Spleen (tissue), 11 donors: ENCODE results near the gene HIGD2A. TPM values are rescaled to one million over a fixed set of nuclear protein-coding genes. Genes with fewer than 3 reads are reported as not detected.

Experiments used
- DNase-seq: peaks from one replicate; pipeline ENCODE4 v3.0.0-alpha.2; 2020
- H3K27ac ChIP-seq, 8 donors: fragments of 200-600 bp; sonication (generic) in 7 of 8; 1 replicate in 4 of 8; 2 replicates in 4 of 8; pipeline versions ENCODE4 v1.5.0 to v1.8.0; 2016 to 2021; ENCODE audit warnings: inconsistent platforms in 4 of 8, mild to moderate bottlenecking in 4 of 8, moderate library complexity in 1 of 8
- H3K27me3 ChIP-seq, 7 donors: fragments of 200-600 bp; sonication (generic) in 6 of 7; replicated peaks in 1 of 7; 1 replicate in 4 of 7; 2 replicates in 3 of 7; pipeline versions ENCODE4 v1.5.0 to v1.8.0; 2016 to 2021; ENCODE audit warnings: inconsistent platforms in 3 of 7, mild to moderate bottlenecking in 1 of 7
- H3K36me3 ChIP-seq, 6 donors: fragments of 200-600 bp; sonication (generic) in 5 of 6; 1 replicate in 4 of 6; 2 replicates in 2 of 6; pipeline versions ENCODE4 v1.5.0 to v1.8.0; 2016 to 2021; ENCODE audit warnings: inconsistent platforms in 2 of 6
- H3K4me1 ChIP-seq, 6 donors: fragments of 200-600 bp; sonication (generic) in 5 of 6; 1 replicate in 3 of 6; 2 replicates in 3 of 6; pipeline versions ENCODE4 v1.5.0 to v1.8.0; 2016 to 2021; ENCODE audit warnings: inconsistent platforms in 3 of 6
- H3K4me3 ChIP-seq, 8 donors: fragments of 200-600 bp; sonication (generic) in 7 of 8; 1 replicate in 4 of 8; 2 replicates in 4 of 8; pipeline versions ENCODE4 v1.5.0 to v1.8.0; 2016 to 2021; ENCODE audit warnings: inconsistent platforms in 4 of 8, mild to moderate bottlenecking in 4 of 8, moderate library complexity in 2 of 8
- H3K9me3 ChIP-seq, 8 donors: fragments of 200-600 bp; sonication (generic) in 7 of 8; 1 replicate in 4 of 8; 2 replicates in 4 of 8; pipeline versions ENCODE4 v1.5.0 to v1.8.0; 2016 to 2021; ENCODE audit warnings: inconsistent platforms in 4 of 8
- CTCF ChIP-seq, 11 experiments: fragments of 200-600 bp in 7 of 11; fragments of 450-650 bp in 4 of 11; sonication (generic) in 4 of 11; IDR thresholded peaks in 8 of 11; conservative IDR thresholded peaks in 3 of 11; 1 replicate in 7 of 11; 2 replicates in 4 of 11; pipeline versions ENCODE4 v1.4.0 to v1.8.0; 2016 to 2021; ENCODE audit warnings: antibody characterized with exemption in 11 of 11, inconsistent platforms in 4 of 11, mild to moderate bottlenecking in 1 of 11
- POLR2A ChIP-seq, 3 donors: fragments of 450-650 bp; IDR thresholded peaks; one replicate each; pipeline ENCODE4 v1.5.1; 2017; ENCODE audit warnings: antibody characterized with exemption in 3 of 3, mild to moderate bottlenecking in 1 of 3
- POLR2AphosphoS5 ChIP-seq, 3 donors: sonication (generic); formaldehyde crosslinking; IDR thresholded peaks; one replicate each; pipeline ENCODE4 v1.5.1; 2017; ENCODE audit warnings: antibody characterized with exemption in 3 of 3
- WGBS, 5 donors: extraction: QIAGEN DNeasy Blood & Tissue Kit in 3 of 5; methylation state at CpG; one replicate each; pipeline versions ENCODE4 v1.1.5 to v1.1.7; 2013 to 2018; 5-methylcytosine and 5-hydroxymethylcytosine counted together
- intact Hi-C: fragments of 100-400 bp; cut with DNase I; formaldehyde crosslinking; loops from one replicate; pipeline ENCODE4 v1.15.0; 2023; ENCODE audit warnings: low total_unique reads
- polyA plus RNA-seq, 3 donors: library from polyadenylated mRNA; stranded (reverse); fragments of 200-250 nt; gene quantifications; one replicate each; pipeline ENCODE4 v1.2.1, GENCODE V29; 2013
- total RNA-seq, 7 donors: library from RNA; depleted of rRNA in 3 of 7; stranded (reverse); fragments of >200 nt in 3 of 7; fragmentation: NEBNext Ultra II Directional in 4 of 7; extraction: Animal tissue kit (Norgen Biotek cat#: 25700) in 4 of 7; gene quantifications; one replicate each; pipeline versions ENCODE4 v1.1.0 to v1.2.1, GENCODE V29; 2016 to 2021
- donor health status: healthy with polysubstance abuse.
- donor health status: DM: no; HTN: no; CAD: no; lungs with moderate emphysema.
- donor health status: DM: no; HTN: no; CAD: no.
- donor health status: Bipolar disorder and iron deficiency.
- donor health status: healthy.
- donor health status: DM: no; HTN: no; CAD: no.
- donor health status: DM: yes; HTN: yes; CAD: no.

HIGD2A gene
- total and polyA plus RNA-seq, 10 donors = 89.3 to 276 (median 169) TPM

GRCh38 chr5:176379881-176380280 is 8.7 kb upstream of the HIGD2A start:
- no peaks in the 10 kb centered on the region for H3K4me1 ChIP-seq
- H3K9me3 ChIP-seq = no peaks in the 10 kb centered on the region
- H3K27me3 ChIP-seq = no peaks in the 10 kb centered on the region
- TF ChIP-seq CTCF (IDR thresholded peaks at IDR 0.05 in 8 of 11, conservative IDR thresholded peaks at IDR 0.05 in 3 of 11) (no peak), POLR2AphosphoS5 (IDR thresholded peaks at IDR 0.05) (no peak), POLR2A (IDR thresholded peaks at IDR 0.05) (no peak)
- 58 to 67% (median 62%) methylated on average over 3 of the region's 3 CpGs for WGBS, 5 donors
- peaks cover 0 to 48% (median 36%) of the 10 kb centered on the region in 6 donors for H3K36me3 ChIP-seq
- H3K4me3 ChIP-seq = no peak overlapping the region
- H3K27ac ChIP-seq = no peak overlapping the region
- DNase-seq = no peak
- intact Hi-C loops = no loop called here

- intact Hi-C loops = no loop called here
- WGBS, 5 donors = 81 to 94% (median 92%) methylated on average over 3 of the region's 3 CpGs
- no peak for DNase-seq
- Histone ChIP-seq H3K9me3 (no peaks in the 10 kb centered on the region), H3K4me1 (peaks cover 0 to 9% (median 2%) of the 10 kb centered on the region in 6 donors), H3K4me3 (no peak overlapping the region), H3K27me3 (no peaks in the 10 kb centered on the region), H3K27ac (no peak overlapping the region), H3K36me3 (peaks cover 0 to 64% (median 48%) of the 10 kb centered on the region in 6 donors)
- TF ChIP-seq POLR2A (IDR thresholded peaks at IDR 0.05) = no peak
- no peak for TF ChIP-seq CTCF (IDR thresholded peaks at IDR 0.05 in 8 of 11, conservative IDR thresholded peaks at IDR 0.05 in 3 of 11)
- TF ChIP-seq POLR2AphosphoS5 (IDR thresholded peaks at IDR 0.05) = no peak
Measured at GRCh38 chr5:176381423-176381822, 7.1 kb upstream of the HIGD2A start.

DNA sequence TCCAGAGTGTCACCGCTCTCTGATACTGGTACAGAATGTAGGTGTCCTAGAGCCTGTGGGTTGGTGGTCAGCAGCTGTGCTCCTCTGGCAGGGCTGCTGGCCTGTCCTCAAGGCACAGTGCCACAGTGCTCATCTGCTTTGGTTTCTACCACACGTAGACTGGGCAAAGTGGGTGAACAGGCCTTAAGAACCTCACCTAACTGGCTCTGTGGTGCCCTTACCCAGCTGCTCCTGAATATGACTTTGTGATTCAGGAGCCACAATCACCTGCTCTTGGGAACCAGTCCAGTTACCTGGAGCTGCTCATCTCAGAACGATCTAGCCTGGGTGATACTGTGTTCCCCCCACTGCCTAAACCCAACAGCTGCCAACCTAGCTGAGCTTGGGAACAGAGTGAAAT is 6.6 kb upstream of the HIGD2A start:
- DNase-seq = peak; percentile 30
- no peaks in the 10 kb centered on the region for H3K27me3 ChIP-seq
- no peaks in the 10 kb centered on the region for H3K9me3 ChIP-seq
- TF ChIP-seq POLR2A (IDR thresholded peaks at IDR 0.05) (no peak), POLR2AphosphoS5 (IDR thresholded peaks at IDR 0.05) (no peak), CTCF (IDR thresholded peaks at IDR 0.05 in 8 of 11, conservative IDR thresholded peaks at IDR 0.05 in 3 of 11) (no peak)
- peaks cover 0 to 69% (median 49%) of the 10 kb centered on the region in 6 donors for H3K36me3 ChIP-seq
- no peak overlapping the region for H3K27ac ChIP-seq
- H3K4me3 ChIP-seq = no peak overlapping the region
- intact Hi-C loops = no loop called here
- 95 to 100% (median 96%) methylated on average over 2 to 3 of the region's 3 CpGs for WGBS, 5 donors
- H3K4me1 ChIP-seq = peaks cover 0 to 15% (median 7%) of the 10 kb centered on the region in 6 donors

DNA sequence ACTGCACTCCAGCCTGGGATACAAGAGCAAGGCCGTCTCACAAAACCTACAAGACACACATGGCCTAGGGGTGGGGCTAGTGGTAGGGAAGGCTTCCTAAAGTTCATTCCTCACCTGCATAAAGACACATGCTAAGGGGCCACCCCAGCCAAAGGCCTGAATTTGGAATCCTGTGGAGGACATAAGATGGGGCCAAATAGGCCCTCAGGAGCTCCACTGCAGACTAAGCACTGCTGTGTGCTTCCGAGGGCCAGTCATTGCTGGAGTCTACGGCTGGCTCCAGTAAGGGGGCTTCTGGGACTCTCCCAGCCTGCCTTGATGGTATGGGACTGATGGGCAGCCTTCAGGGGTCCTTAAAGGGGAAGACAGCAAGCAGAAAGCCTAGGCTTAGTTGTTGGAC is 5.8 kb upstream of the HIGD2A start:
- 79 to 93% (median 89%) methylated on average over 2 to 3 of the region's 3 CpGs for WGBS, 5 donors
- peak; percentile 15 for DNase-seq
- H3K36me3 ChIP-seq = peaks cover 0 to 69% (median 49%) of the 10 kb centered on the region in 6 donors
- H3K4me1 ChIP-seq = peaks cover 5 to 20% (median 14%) of the 10 kb centered on the region in 6 donors
- H3K27me3 ChIP-seq = no peaks in the 10 kb centered on the region
- no peak overlapping the region for H3K27ac ChIP-seq
- H3K4me3 ChIP-seq = no peak overlapping the region
- TF ChIP-seq POLR2AphosphoS5 (IDR thresholded peaks at IDR 0.05) (no peak), CTCF (IDR thresholded peaks at IDR 0.05 in 8 of 11, conservative IDR thresholded peaks at IDR 0.05 in 3 of 11) (no peak), POLR2A (IDR thresholded peaks at IDR 0.05) (no peak)
- intact Hi-C loops = no loop called here
- no peaks in the 10 kb centered on the region for H3K9me3 ChIP-seq
